Stimulated activated CD4-positive, alpha-beta T cell treated with anti-CD3 and anti-CD28 coated beads, Interleukin-1b, Interleukin-23, amount 100 ng/mL, for 48 hours (primary cell): Measurements from ENCODE around the gene ZNF107.

Experiments
- DNase-seq: peaks from one replicate; pipeline ENCODE4 v3.0.0-alpha.2; 2020

ZNF107 gene

GRCh38 chr7:64665980-64666662, at the start of gene ZNF107:
Gene ZNF107, plus strand, starts transcription at chr7:64666133. Its CDS starts 150 bp downstream, at chr7:64666283.
- peak; percentile 89 for DNase-seq

- no peak for DNase-seq
Measured at GRCh38 chr7:64618785-64619456, 47.0 kb upstream of the ZNF107 start.

GRCh38 chr7:64619705-64620104, 46.2 kb upstream of the ZNF107 start:
- DNase-seq: no peak

- no peak for DNase-seq
Measured at GRCh38 chr7:64621656-64622055, 44.3 kb upstream of the ZNF107 start.

- DNase-seq: no peak
Measured at GRCh38 chr7:64625114-64626082, 40.5 kb upstream of the ZNF107 start.

GRCh38 chr7:64626083-64626469, 39.9 kb upstream of the ZNF107 start:
- DNase-seq: peak; percentile 7

- DNase-seq: no peak
Measured at GRCh38 chr7:64626557-64626956, 39.4 kb upstream of the ZNF107 start.

GRCh38 chr7:64628192-64628591, 37.7 kb upstream of the ZNF107 start:
- DNase-seq: no peak

GRCh38 chr7:64628721-64629120, 37.2 kb upstream of the ZNF107 start:
- no peak for DNase-seq

- DNase-seq: no peak
Measured at GRCh38 chr7:64630496-64630895, 35.4 kb upstream of the ZNF107 start.

- DNase-seq: no peak
Measured at GRCh38 chr7:64632029-64632428, 33.9 kb upstream of the ZNF107 start.

GRCh38 chr7:64633401-64633800, 32.5 kb upstream of the ZNF107 start:
- DNase-seq: no peak

GRCh38 chr7:64634406-64635062, 31.4 kb upstream of the ZNF107 start:
- DNase-seq: no peak

- peak; percentile 11 for DNase-seq
Measured at GRCh38 chr7:64636386-64636785, 29.5 kb upstream of the ZNF107 start.

GRCh38 chr7:64637521-64638445, 28.1 kb upstream of the ZNF107 start:
- no peak for DNase-seq

- no peak for DNase-seq
Measured at GRCh38 chr7:64638822-64639221, 27.1 kb upstream of the ZNF107 start.

- no peak for DNase-seq
Measured at GRCh38 chr7:64639267-64640001, 26.5 kb upstream of the ZNF107 start.

- no peak for DNase-seq
Measured at GRCh38 chr7:64640504-64640903, 25.4 kb upstream of the ZNF107 start.

- DNase-seq: no peak
Measured at GRCh38 chr7:64642046-64642445, 23.9 kb upstream of the ZNF107 start.

GRCh38 chr7:64642875-64643274, 23.1 kb upstream of the ZNF107 start:
- DNase-seq: no peak

GRCh38 chr7:64643566-64643965, 22.4 kb upstream of the ZNF107 start:
- DNase-seq: no peak
